GM12873 (cell line): Measurements from ENCODE around the gene DCTN1.

Experiments
- CTCF ChIP-seq: IDR thresholded peaks from 2 replicates; pipeline ENCODE4 v1.5.1; 2012; ENCODE audit warnings: low read depth, mild to moderate bottlenecking, moderate library complexity, low read length, control low read depth; ENCODE audit not compliant: insufficient read depth; ENCODE audit errors: missing control alignments

DCTN1 gene

GRCh38 chr2:74371421-74371820 is 8.7 kb downstream of the DCTN1 start:
- no peak for TF ChIP-seq CTCF

- no peak for TF ChIP-seq CTCF
Observed at GRCh38 chr2:74369976-74370375, 10.1 kb downstream of the DCTN1 start.

- TF ChIP-seq CTCF = no peak
Observed at GRCh38 chr2:74368499-74368898, 11.6 kb downstream of the DCTN1 start.

- no peak for TF ChIP-seq CTCF
Observed at GRCh38 chr2:74367789-74368188, 12.3 kb downstream of the DCTN1 start.

- TF ChIP-seq CTCF = no peak
Observed at GRCh38 chr2:74366036-74366435, 14.1 kb downstream of the DCTN1 start.

GRCh38 chr2:74364533-74365505 is 15.3 kb downstream of the DCTN1 start:
- TF ChIP-seq CTCF = no peak

GRCh38 chr2:74361327-74361726 is 18.8 kb downstream of the DCTN1 start:
- no peak for TF ChIP-seq CTCF
